UCSD-AML1 (cell line): Measurements from ENCODE around the gene ABCA13.

Experiments used
- DNase-seq: peaks from one replicate; lab custom pipeline; 2025; ENCODE audit not compliant: unreplicated experiment; lab: John Stamatoyannopoulos, UW

Gene ABCA13

GRCh38 chr7:48505466-48505865 lies 334.2 kb downstream of the ABCA13 start:
- DNase-seq, result no peak

GRCh38 chr7:48506569-48506968 lies 335.3 kb downstream of the ABCA13 start:
- no peak for DNase-seq

- no peak for DNase-seq
These were observed 339.8 kb downstream of the ABCA13 start for GRCh38 chr7:48511080-48511479.

GRCh38 chr7:48512892-48513291 lies 341.6 kb downstream of the ABCA13 start:
- DNase-seq, result no peak

GRCh38 chr7:48515171-48515570 lies 343.9 kb downstream of the ABCA13 start:
- no peak for DNase-seq

GRCh38 chr7:48518092-48518491 lies 346.8 kb downstream of the ABCA13 start:
- no peak for DNase-seq

GRCh38 chr7:48522692-48523091 lies 351.4 kb downstream of the ABCA13 start:
- no peak for DNase-seq

- no peak for DNase-seq
These were observed 354.8 kb downstream of the ABCA13 start for GRCh38 chr7:48525736-48526732.

GRCh38 chr7:48528646-48529045 lies 357.4 kb downstream of the ABCA13 start:
- DNase-seq, result no peak

- no peak for DNase-seq
These were observed 366.3 kb downstream of the ABCA13 start for GRCh38 chr7:48537561-48537960.

GRCh38 chr7:48540746-48541145 lies 369.5 kb downstream of the ABCA13 start:
- DNase-seq, result no peak

GRCh38 chr7:48548667-48549066 lies 377.4 kb downstream of the ABCA13 start:
- DNase-seq, result no peak

GRCh38 chr7:48551652-48552051 lies 380.4 kb downstream of the ABCA13 start:
- no peak for DNase-seq

GRCh38 chr7:48563334-48563733 lies 392.1 kb downstream of the ABCA13 start:
- DNase-seq, result no peak

- DNase-seq, result no peak
These were observed 404.3 kb downstream of the ABCA13 start for GRCh38 chr7:48575516-48575915.

GRCh38 chr7:48587475-48587874 lies 416.2 kb downstream of the ABCA13 start:
- no peak for DNase-seq

- no peak for DNase-seq
These were observed 423.1 kb downstream of the ABCA13 start for GRCh38 chr7:48594349-48594748.

- DNase-seq, result no peak
These were observed 424.5 kb downstream of the ABCA13 start for GRCh38 chr7:48595756-48596155.

- DNase-seq, result no peak
These were observed 439.4 kb downstream of the ABCA13 start for GRCh38 chr7:48610705-48611104.

GRCh38 chr7:48611993-48612392 lies 440.7 kb downstream of the ABCA13 start:
- no peak for DNase-seq

- DNase-seq, result no peak
These were observed 446.2 kb downstream of the ABCA13 start for GRCh38 chr7:48617508-48617907.

- no peak for DNase-seq
These were observed 446.7 kb downstream of the ABCA13 start for GRCh38 chr7:48617993-48618392.

- no peak for DNase-seq
These were observed 449.8 kb downstream of the ABCA13 start for GRCh38 chr7:48621076-48621475.
